ENCODE results near the gene CILP.

Gene CILP

DNA sequence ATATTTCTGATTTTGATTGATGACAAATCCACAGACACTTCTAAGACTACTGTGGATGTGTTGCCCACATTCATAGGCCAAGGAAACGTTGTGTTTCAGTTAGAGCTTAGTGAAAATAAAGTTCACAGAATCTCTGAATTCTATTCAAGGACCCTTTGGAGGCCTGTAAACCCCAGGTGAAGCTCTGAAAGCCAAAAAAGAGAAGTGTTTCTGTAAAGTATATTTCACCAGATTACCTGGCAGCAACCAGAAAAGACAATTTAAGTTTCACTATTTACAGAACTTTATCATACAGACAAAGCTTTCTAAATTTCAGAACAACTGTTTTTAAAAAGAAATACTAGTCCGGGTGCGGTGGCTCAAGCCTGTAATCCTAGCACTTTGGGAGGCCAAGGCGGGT, 28.7 kb downstream of the CILP start:
- TF ChIP-seq TCF12 (IDR thresholded peaks at IDR 0.05; ENCODE audit: low read depth) (no peak), YY1 (IDR thresholded peaks at IDR 0.05; ENCODE audit: low read depth) (no peak), CREB1 (IDR thresholded peaks at IDR 0.05; ENCODE audit: low read depth) (no peak), REST (IDR thresholded peaks at IDR 0.05; ENCODE audit: low read depth) (no peak), EP300 (IDR thresholded peaks at IDR 0.05; ENCODE audit: borderline replicate concordance) (no peak), CEBPB (IDR thresholded peaks at IDR 0.05) (no peak), RAD21 (IDR thresholded peaks at IDR 0.05; ENCODE audit: low read depth) (no peak), TAF1 (IDR thresholded peaks at IDR 0.05; ENCODE audit: low read depth) (no peak), FOXM1 (IDR thresholded peaks at IDR 0.05; ENCODE audit: borderline replicate concordance, low read depth) (no peak), ZBTB7A (IDR thresholded peaks at IDR 0.05; ENCODE audit: low read depth) (no peak), NFIC (IDR thresholded peaks at IDR 0.05) (no peak), EGR1 (IDR thresholded peaks at IDR 0.05) (no peak), TEAD4 (IDR thresholded peaks at IDR 0.05) (no peak), MAX (IDR thresholded peaks at IDR 0.05) (no peak)
- TF ChIP-seq, protein P1, sequence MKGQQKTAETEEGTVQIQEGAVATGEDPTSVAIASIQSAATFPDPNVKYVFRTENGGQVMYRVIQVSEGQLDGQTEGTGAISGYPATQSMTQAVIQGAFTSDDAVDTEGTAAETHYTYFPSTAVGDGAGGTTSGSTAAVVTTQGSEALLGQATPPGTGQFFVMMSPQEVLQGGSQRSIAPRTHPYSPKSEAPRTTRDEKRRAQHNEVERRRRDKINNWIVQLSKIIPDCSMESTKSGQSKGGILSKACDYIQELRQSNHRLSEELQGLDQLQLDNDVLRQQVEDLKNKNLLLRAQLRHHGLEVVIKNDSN (IDR thresholded peaks at IDR 0.05), result no peak

GRCh38 chr15:65180167-65180566, 31.1 kb downstream of the CILP start:
- no peak for TF ChIP-seq RAD21 (IDR thresholded peaks at IDR 0.05; ENCODE audit: low read depth)
- no peak for TF ChIP-seq TAF1 (IDR thresholded peaks at IDR 0.05; ENCODE audit: low read depth)
- no peak for TF ChIP-seq CEBPB (IDR thresholded peaks at IDR 0.05)
- no peak for TF ChIP-seq REST (IDR thresholded peaks at IDR 0.05; ENCODE audit: low read depth)
- no peak for TF ChIP-seq FOXM1 (IDR thresholded peaks at IDR 0.05; ENCODE audit: borderline replicate concordance, low read depth)
- no peak for TF ChIP-seq TEAD4 (IDR thresholded peaks at IDR 0.05)

DNA sequence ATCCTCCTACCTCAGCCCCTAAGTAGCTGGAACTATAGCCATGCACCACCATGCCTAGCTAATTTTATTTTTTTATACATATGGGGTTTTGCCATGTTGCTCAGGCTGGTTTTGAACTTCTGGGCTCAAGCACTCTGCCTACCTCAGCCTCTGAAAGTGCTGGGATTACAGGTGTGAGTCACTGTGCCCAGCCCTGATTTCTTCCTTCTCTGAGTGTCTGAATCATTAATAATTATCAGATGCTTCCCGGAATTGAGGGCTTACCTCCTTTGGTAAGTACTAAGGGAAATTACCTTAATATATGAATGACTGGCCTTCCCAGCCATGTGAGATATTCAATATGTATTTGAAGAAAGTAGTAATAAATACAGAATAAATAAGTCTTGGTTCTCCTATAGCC, 33.4 kb downstream of the CILP start:
- TF ChIP-seq ZBTB7A (IDR thresholded peaks at IDR 0.05; ENCODE audit: low read depth), result no peak
- TF ChIP-seq, protein P1 (IDR thresholded peaks at IDR 0.05), result no peak
- no peak for TF ChIP-seq CREB1 (IDR thresholded peaks at IDR 0.05; ENCODE audit: low read depth)
- TF ChIP-seq TAF1 (IDR thresholded peaks at IDR 0.05; ENCODE audit: low read depth), result no peak
- no peak for TF ChIP-seq TCF12 (IDR thresholded peaks at IDR 0.05; ENCODE audit: low read depth)
- TF ChIP-seq CEBPB (IDR thresholded peaks at IDR 0.05), result no peak
- TF ChIP-seq YY1 (IDR thresholded peaks at IDR 0.05; ENCODE audit: low read depth), result no peak
- no peak for TF ChIP-seq NFIC (IDR thresholded peaks at IDR 0.05)

DNA sequence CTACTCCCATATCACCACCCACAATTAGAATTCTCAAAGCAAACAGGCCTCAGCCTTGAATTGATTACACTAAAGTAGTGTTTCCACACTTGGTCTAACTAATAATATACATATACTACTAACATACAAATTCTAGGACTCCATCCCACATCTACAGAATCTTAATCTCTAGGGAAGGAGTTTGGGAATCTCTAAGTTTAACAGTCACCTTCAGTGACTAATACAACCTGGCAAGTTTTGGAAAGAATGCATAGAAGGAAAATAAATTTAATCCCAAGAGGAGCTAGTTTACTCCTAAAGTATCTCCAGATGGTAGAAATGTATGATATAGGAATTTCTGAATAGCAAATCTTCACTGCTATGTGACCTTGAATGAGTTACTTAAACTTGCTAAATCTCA, 35.2 kb downstream of the CILP start:
- no peak for TF ChIP-seq TAF1 (IDR thresholded peaks at IDR 0.05; ENCODE audit: low read depth)
- TF ChIP-seq FOXM1 (IDR thresholded peaks at IDR 0.05; ENCODE audit: borderline replicate concordance, low read depth), result no peak
- no peak for TF ChIP-seq EP300 (IDR thresholded peaks at IDR 0.05; ENCODE audit: borderline replicate concordance)
- no peak for TF ChIP-seq REST (IDR thresholded peaks at IDR 0.05; ENCODE audit: low read depth)
- no peak for TF ChIP-seq NFIC (IDR thresholded peaks at IDR 0.05)
- TF ChIP-seq CEBPB (IDR thresholded peaks at IDR 0.05), result no peak
- no peak for TF ChIP-seq RAD21 (IDR thresholded peaks at IDR 0.05; ENCODE audit: low read depth)
- no peak for TF ChIP-seq TEAD4 (IDR thresholded peaks at IDR 0.05)
- TF ChIP-seq TCF12 (IDR thresholded peaks at IDR 0.05; ENCODE audit: low read depth), result no peak

- TF ChIP-seq EGR1 (IDR thresholded peaks at IDR 0.05) (no peak), CREB1 (IDR thresholded peaks at IDR 0.05; ENCODE audit: low read depth) (no peak), YY1 (IDR thresholded peaks at IDR 0.05; ENCODE audit: low read depth) (no peak), RAD21 (IDR thresholded peaks at IDR 0.05; ENCODE audit: low read depth) (no peak), TAF1 (IDR thresholded peaks at IDR 0.05; ENCODE audit: low read depth) (no peak), MAX (IDR thresholded peaks at IDR 0.05) (no peak), TEAD4 (IDR thresholded peaks at IDR 0.05) (no peak), REST (IDR thresholded peaks at IDR 0.05; ENCODE audit: low read depth) (no peak), FOXM1 (IDR thresholded peaks at IDR 0.05; ENCODE audit: borderline replicate concordance, low read depth) (no peak), EP300 (IDR thresholded peaks at IDR 0.05; ENCODE audit: borderline replicate concordance) (no peak)
- TF ChIP-seq, protein P1 (IDR thresholded peaks at IDR 0.05), result no peak
Measured at GRCh38 chr15:65175511-65175910, 35.8 kb downstream of the CILP start.
